AG08395 (cell line): ENCODE results near the gene FIGLA.
"Not testable (repeated sequence)": the region's sequence is repeated elsewhere in the genome, so short reads cannot be mapped to it uniquely, and the experiment has no call there.

Source experiments
- DNase-seq: peaks from one replicate; pipeline ENCODE4 v3.0.0; 2012; ENCODE audit warnings: mixed read lengths, low spot score

Gene FIGLA

DNA sequence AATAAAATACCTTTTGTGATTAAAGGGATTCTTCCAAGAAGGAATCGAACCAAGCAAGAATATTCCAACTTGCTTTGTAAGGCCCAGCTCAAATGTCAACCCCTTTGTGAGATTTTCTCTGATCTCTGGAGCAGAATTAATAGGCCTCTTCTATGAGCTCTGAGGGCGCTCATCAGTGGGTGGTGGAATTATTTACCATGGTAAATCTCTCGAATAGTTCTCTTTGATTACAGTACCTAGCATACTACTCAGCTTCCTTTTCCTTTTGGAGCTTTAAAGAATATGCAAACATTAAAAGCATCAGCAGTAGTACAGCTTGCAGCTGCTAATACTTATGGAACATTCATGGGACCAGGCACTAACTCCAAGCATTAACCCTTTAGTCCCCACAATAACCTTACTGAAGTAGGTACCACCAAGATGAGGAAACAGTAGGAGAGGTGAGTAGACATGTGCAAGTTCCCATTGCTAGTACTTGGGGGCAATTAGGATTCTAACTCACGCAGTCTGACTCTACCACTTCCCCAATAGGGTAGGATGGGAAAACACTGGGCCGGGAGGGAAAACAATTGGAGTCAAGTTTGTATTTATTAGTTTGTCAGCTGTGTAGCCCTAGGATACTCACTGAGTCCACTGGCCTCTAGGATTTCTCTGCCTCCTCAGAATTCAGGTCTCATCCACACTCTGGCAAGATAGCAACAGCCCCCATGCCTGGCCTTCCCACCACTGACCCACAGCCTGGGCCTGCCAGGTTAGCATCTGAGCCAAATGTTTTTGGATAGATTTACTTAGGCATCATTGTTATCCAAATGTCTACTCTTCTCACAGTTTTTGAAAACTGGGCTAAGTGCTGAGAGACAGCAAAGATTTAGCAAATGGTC, 44.1 kb downstream of the FIGLA start:
- DNase-seq = no peak

DNA sequence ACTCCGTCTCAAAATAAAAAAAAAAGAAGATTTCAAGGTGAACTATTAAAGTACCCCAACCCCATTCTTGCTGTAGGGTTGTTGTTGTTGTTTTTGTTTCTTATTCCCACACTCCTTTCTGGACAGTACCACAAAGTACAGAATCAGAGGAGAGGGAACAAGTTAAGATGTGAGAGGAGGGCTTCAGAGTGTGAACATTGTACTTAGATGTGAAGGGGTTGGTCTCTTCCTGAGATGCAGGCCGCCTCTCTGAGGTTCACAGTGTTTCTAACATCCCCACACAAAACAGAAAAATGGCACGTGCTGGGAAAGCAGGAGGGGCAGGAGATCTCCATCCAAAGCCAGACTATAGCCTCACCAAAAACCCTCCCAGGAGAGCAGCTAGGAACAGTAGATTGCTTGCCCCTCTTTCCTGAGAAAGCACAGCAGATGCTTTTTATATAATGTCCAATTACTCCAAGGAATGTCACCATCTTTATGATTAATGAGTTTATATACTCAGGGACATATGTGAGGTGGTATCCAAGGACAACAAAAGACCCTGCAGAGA, 45.1 kb downstream of the FIGLA start:
- no peak for DNase-seq

DNA sequence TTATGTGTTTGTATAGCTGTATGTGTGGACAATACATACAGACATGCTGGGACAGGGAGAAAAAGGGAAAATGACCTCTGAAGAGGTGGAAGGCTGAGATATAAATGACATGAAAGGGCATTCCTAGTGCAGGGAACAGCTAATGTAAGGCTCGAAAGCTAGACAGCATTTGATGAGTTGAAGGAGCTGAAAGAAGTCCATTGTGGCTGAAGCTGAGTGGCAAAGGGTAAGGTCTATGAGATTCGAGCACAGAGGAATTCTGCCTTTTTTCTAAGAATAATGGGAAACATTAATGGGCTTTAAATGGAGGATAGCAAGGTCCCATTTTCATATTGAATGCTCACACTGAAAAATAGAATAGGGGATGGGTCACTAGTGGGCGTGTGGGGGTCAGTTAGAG, 46.0 kb downstream of the FIGLA start:
- DNase-seq = no peak

DNA sequence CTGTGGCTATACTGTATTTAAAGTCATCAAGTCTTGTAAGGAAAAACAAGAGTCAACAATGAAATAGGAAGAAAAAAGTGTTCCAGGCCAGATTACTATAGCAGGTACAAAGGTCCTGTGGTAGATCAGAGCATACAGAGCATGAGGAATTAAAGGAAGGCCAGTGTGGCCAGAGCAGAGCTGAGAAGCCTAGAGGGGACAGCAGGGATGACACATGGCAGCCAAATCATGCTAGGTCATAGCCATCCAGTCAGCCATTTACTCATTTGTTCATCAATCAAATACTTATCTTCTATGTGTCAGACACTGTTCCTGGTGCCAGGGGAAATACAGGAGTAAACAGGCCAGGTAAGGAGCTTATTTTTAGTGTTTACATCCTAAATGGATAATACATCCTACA, 46.8 kb downstream of the FIGLA start:
- DNase-seq = no peak

DNA sequence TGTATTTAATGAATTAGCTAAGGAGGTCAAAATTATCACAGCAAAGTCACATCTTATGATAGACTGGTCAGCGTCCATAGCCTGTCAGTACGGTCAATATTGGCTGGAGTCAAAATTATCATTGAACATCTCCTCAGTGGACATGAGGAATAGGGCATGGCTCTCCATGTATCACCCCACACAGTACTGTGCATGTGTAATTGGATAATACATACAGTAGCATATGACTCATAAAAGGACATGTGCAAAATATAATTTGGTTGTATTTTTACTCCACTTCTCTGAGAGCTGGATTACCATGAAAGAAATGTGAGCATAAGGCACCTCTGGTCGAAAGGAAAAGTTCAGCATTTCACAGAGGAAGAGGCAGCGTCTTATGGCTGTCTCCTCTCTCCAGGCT, 47.4 kb downstream of the FIGLA start:
- no peak for DNase-seq

DNA sequence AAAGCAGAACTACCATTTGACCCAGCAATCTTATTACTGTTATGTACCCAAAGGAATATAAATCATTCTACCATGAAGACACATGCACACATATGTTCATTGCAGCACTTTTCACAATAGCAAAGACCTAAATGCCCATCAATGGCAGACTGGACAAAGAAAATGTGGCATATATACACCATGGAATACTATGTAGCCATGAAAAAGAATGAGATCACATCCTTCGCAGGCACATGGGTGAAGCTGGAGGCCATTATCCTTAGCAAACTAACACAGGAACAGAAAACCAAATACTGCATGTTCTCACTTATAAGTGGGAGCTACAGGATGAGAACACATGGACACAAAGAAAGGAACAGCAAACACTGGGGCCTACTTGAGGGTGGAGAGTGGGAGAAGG, 51.0 kb downstream of the FIGLA start:
- not testable (repeated sequence) for DNase-seq

DNA sequence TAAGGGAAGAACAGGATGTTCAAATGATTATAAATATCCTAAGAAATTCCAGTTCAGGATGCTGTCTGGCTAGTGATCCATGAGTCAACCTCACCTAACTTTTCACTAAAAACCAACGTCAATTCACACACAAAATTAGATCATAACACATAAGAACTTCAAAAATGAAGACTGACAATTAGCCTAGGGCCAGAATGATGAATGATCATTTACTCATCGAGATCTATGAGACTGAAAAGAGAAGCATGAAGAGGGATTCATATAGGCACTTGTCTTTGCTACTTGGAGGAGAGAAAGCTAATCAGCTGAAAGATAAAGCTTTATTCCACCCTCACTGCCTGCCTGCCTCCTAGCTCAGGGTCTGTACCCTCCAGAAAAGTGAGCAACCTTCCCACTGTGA, 52.3 kb downstream of the FIGLA start:
- no peak for DNase-seq

DNA sequence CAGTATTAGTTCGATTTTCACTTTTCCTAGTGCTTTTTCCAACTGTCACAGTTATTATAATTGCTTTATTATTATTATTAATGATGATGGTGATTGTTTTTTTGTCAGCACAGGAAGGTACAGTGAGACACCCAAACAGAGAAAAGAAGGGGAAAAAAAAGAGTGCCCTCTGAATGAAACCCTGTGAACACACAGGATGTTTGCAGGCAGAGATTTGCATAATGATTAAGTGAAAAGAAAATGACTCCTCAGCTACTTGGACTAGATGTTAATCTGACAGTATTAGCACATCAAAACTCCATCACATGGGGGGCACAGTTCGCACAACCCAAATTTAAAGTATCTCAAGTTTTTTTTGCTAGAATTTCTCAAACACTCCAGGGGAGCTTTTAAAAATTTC, 55.4 kb downstream of the FIGLA start:
- no peak for DNase-seq

DNA sequence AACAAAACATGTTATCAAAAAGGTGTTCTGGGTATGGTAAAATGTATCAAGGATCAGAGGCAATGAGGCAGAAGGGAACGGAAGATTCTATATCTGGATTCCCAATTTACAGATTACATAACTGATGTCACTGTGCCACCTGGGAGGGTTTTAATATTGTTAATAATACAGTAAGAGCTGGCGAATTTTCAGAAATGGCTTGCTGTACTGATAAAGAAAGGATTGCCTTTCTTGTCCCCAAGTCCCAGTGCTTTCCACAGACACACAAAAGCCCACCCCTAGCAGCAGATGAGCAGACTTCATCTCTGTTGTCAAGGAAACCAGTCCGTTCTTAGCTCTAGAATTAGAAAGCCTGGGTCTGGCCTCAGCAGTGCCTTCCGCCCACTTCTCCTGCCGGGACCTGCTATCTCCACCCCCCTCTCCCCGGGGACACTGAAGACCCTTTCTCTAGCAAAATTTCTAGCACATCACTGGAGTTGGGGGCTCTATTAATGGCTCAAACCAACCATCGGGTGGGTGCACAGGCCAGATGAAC, 56.7 kb downstream of the FIGLA start:
- no peak for DNase-seq

DNA sequence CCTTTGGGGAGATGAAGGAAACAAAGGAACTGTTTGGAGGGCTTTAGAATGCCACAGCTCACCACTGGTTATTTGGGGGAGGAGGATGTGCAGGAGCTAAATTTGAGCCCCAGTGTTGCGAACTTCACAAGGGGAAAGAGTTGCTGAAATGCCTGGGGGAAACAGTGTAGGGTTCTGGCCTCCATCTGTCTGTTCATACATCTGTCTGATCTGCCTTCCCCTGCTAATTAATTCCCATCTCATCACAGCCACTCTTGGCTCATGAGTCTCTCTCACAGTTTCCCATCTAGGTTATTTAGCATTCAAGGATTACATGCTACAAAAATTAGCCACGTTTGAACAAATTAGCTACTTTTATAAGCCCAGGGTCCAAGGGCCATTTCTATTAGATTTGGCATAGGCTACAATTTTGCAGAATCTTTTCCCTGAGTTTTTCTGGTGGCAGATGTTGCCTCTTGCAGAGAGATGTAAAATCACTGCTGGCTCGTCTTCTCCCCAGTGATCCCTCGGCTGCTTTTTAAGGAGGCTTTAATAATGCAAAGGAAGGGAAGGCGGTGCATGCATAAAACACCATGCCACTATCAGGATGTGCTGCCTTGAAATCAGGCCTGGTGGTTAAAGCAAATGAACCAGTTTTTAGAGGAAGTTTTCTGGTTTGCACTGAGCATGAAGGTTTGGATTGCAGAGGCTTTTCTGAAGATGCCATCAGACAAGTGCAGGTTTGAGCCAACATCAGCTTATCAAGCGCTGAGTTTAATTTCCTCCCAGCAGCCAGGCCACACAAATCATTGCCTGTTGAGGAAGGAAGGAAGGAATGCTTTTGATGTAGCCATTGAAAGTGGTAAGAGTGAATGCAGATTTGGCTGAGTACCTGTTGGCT, 57.4 kb downstream of the FIGLA start:
- DNase-seq = no peak

DNA sequence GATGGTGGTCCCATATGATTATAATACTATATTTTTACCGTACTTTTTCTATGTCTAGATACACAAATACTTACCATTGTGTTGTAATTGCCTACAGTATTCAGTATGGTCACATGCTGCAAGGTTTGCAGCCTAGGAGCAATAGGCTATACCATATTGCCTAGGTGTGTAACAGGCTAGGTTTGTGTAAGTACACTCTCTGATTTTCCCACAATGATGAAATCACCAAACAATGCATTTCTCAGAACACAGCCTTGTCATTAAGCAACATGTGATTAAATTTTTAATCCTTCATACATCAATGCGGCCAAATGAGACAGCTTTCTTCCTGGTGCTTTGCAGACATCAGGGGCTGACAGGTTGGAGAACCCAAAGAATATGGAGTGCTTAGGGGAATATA, 59.7 kb downstream of the FIGLA start:
- DNase-seq = no peak

DNA sequence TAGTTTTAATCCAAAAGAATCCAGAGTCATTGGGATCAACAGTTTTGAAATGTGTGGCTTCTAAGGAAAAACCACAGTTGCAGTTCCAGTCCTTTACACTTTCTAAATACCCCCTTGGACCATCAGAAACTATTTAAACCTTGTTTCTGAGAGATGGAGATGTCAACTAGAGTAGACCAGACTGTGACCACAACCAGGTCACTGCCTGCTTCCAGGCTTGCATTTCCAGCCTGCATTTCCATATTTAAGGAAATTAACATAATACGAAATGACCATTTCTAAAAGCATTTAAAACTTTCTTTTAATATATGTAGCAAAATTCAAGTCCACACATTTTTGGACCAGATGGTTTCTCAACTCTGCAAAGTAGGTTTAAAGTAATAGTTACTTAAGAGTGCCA, 60.8 kb downstream of the FIGLA start:
- no peak for DNase-seq

DNA sequence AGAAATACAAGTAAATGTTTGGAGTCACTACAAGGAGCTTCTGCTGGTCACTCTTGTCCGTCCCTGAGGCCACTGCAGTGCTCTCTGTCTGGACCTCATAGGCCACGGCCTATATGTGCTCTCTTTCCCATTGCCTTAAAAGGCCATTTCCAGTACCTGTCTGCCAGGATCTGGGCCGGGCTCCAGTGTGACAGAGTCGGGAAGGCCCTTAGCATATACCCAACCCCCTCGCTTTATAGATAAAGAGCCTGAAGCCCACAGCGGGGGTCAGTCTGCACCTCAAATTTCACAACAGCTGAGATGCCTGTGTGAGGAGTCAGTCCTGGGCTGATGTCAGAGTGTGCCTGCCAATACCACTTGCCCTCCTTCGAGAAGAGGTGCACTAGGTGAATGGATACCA, 62.3 kb downstream of the FIGLA start:
- no peak for DNase-seq
